Stimulated activated CD8-positive, alpha-beta memory T cell treated with anti-CD3 and anti-CD28 coated beads, Interleukin-12 subunit alpha, Interleukin-12 subunit beta, amount 100 ng/mL, for 1 hour (primary cell): ENCODE measurements around the gene CAMLG.
A peak's percentile ranks its signal among the peaks of the same experiment; 100 is the strongest.
"Not testable (repeated sequence)": the region's sequence is repeated elsewhere in the genome, so short reads cannot be mapped to it uniquely, and the experiment has no call there.

ENCODE experiments used
- DNase-seq: peaks from one replicate; pipeline ENCODE4 v3.0.0-alpha.2; 2020; ENCODE audit warnings: low read depth

Gene CAMLG

DNA sequence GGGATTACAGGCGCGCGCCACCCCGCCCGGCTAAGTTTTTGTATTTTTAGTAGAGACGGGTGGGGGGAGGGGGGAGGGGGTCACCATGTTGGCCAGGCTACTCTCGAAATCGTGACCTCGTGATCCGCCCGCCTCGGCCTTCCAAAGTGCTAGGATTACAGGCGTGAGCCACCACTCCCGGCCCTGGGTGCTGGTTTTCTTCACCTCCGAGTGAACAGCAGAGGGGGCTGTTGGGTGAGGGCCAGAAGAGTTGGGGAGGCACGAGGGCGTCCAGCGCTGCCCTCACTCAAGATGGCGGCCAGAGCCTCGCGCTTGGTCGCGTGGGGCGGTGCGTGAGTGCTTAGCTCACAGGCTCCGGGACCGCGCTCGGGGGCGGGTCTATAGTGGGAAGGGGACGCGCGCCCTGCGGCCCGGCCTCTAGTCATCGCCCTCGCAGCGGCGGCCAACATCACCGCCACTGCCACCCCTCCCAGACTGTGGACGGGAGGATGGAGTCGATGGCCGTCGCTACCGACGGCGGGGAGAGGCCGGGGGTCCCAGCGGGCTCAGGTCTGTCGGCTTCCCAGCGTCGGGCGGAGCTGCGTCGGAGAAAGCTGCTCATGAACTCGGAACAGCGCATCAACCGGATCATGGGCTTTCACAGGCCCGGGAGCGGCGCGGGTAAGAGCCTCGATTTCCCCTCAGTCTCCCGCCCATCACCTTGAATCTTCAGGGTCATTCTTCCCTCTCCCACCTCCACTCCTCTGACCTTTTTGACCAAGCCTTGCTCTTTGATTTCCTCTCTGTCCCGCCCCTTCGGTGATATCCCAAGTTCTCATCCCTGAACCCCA is at the start of gene CAMLG:
Gene CAMLG, plus strand, starts transcription at position 416 of the 830 bp plus-strand sequence. Its CDS starts 73 bp downstream, at position 489.
- peak; percentile 96 for DNase-seq

DNA sequence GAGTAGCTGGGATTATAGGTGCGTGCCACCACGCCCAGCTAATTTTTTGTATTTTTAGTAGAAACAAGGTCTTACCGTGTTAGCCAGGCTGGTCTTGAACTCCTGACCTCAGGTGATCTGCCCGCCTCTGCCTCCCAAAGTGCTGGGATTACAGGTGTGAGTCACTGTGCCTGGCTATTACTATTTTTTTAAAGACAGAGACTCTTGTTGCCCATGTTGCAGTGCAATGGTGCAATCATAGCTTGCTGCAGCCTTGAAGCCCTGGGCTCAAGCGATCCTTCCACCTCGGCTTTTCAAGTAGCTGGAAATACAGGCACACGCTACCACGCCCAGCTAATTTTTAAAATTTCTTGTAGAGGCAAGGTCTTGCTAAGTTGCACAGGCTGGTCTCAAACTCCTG is 48.2 kb upstream of the CAMLG start:
- not testable (repeated sequence) for DNase-seq

DNA sequence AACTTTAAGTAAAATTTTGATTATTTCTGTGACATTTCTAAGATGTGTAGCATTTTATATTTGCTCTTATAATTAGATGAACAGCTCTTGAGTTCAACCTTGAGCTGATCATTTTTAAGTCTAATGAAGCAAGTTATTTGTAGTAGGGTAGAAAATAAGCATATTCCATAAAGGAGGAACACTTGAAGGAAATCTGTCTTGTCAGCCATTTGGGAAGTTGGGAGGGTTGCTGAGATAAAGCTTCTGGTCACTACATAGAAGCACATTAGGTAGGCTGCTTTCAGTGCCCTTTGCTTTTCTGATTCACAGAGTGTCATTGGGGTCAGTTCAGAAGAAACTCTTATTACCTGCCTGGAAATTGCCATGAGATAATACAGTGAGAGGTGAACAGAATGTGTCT is 45.6 kb upstream of the CAMLG start:
- DNase-seq = no peak

DNA sequence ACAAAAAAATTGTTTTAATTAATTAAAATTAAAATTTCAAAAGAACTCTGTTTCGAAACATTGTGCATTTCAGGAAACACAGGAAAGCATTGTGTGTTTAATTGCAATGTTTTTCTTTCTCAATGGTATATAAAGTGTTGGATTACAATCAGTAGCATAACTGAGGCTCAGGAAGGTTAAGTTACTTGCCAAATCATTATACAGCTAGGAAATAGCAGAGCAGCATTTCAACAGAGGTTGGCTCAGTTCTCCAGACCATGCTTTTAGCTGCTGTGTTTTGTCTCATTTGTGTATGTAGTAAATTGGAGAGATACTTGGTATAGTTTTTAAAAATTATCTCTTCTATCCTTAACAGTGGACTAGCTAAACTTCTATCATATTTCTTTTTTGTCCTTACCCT is 30.0 kb upstream of the CAMLG start:
- no peak for DNase-seq

- DNase-seq = no peak
Measured at GRCh38 chr5:134714120-134714519, 24.2 kb upstream of the CAMLG start.

DNA sequence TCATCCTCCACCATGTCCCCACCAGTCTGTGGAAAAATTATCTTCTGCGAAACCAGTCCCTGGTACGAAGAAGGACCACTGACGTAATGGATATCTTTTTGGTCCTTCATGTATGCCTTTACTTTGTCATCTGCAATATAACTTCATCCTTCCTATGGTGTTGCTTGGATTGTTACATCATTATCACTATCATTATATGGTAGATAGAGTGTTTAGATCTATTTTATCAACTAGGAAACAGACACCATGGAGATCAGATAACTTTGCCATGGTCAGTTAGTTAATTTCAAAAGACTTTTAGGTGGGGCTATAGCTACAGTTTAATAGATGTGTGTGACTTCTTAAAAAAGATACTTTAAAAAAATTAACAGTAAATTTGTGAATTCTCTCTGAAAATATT is 23.8 kb upstream of the CAMLG start:
- no peak for DNase-seq

DNA sequence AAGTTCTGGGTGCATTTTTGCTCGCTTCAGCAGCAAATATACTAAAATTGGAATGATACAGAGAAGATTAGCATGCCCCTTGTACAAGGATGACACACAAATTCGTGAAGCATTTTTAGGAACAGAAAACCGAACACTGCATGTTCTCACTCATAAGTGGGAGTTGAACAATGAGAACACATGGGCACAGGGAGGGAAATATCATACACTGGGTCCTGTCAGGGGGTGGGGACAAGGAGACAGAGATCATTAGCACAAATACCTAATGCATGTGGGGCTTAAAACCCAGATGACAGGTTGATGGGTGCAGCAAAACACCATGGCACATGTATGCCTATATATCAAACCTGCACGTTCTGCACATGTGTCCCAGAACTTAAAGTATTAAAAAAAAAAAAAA is 22.9 kb upstream of the CAMLG start:
- not testable (repeated sequence) for DNase-seq

DNA sequence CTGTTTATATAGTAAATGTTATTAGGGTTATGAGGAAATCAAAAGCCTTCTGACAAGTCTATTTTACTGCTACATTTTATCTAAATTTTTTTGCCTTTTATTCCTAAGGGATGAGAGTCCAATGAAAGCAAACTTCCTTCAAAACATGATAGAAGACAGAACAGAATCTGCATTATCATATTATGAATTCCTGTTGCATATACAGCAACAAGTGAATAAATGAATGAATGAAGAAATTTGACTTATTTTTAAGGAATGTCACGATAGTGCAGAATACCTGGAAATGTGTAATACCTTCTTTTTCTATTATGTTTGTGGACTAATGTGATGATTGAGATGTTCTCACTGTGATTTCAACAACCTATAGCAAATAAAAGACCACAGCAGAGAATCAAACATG is 13.5 kb upstream of the CAMLG start:
- no peak for DNase-seq

DNA sequence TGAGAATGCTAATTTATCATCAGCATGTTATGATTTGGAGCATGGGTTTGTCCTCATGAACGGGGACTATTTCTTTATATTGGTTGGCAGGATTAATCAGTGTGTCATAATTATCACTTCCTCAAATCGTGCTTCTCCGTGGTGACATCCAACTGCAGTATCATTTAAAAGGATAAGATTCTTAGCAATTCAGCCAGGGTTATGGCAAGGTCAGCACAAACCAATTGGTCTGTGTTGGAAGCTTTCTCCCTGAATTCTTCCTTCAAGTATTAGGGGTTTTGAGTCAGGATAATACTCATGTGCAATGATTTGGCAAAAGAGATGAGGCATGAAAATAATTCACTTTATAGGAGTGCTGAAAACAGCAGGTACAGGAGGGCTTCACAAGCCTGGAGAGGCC is 5.5 kb upstream of the CAMLG start:
- DNase-seq = no peak

- no peak for DNase-seq
Measured at GRCh38 chr5:134735243-134735642, 3.1 kb upstream of the CAMLG start.

DNA sequence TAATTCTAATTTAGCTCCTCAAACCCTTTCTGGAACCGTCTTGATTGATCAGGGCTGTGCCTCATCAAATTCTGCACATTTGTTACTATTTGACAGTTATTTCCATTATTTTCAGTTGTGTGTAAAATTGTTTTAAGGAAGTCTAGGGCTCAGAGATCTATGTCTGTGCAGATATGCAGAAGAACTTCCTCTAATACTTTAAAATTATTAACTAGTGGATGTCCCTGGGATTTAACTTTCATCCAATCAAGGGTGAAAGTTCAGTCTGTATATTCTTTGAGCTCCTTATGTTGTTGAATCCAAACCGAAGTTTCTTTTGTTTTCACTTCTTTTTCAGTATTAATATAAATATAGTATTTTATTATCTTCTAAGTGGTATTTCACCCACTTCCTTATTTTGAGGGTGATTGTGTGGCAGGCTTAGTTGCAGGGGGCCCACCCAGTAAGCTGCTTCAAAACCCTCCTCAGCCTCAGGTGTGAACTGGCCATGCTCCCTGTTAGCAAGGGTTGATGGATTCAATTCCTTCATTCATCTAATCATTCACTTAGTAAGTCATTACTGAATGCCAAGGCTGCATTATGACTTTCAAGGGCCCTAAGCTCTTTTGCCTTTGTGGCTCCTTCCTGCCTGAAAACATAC is 2.1 kb upstream of the CAMLG start:
- DNase-seq = no peak

GRCh38 chr5:134738963-134739661 is 764 bp downstream of the CAMLG start:
- no peak for DNase-seq

DNA sequence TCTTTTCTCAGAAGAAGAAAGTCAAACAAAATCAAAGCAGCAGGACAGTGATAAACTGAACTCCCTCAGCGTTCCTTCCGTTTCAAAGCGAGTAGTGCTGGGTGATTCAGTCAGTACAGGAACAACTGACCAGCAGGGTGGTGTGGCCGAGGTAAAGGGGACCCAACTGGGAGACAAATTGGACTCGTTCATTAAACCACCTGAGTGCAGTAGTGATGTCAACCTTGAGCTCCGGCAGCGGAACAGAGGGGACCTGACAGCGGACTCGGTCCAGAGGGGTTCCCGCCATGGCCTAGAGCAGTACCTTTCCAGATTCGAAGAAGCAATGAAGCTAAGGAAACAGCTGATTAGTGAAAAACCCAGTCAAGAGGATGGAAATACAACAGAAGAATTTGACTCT is 2.7 kb downstream of the CAMLG start:
- no peak for DNase-seq

DNA sequence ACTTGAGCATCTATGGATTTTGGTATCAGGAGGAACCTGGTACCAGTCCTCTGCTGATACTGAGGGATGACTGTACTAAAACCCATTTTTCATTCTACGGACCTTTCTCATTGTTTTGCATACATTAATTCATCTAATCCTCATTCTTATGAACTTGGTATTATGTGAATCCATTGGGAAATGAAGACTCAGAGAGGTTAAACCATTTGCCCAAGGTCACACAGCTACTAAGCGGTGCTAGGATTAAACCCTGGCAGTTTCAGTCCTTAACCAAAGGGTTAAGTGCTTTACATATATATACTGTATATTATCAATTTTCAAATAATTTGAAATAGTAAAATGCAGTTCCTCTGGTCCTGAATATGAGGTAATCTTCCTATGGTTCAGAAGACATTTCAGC is 3.8 kb downstream of the CAMLG start:
- DNase-seq = no peak

DNA sequence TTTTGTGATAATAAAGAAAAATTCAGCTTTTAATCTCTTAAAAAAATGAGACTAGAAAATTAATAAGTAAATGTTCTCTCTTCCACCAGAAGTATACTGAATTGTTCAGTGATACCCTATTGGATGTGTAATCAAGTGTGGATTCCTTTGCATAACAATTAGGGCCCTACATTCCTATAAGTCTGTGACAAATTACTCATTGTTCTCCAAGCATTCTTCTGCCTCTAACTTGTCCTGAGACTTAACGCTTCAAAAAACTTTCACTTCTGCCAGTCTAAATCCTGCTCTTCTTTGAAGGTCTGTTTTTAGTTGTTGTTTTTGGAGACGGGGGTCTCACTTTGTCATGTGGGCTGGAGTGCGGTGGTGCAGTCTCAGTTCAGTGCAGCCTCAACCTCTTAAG is 11.1 kb downstream of the CAMLG start:
- DNase-seq = no peak

GRCh38 chr5:134758176-134758503 is 19.8 kb downstream of the CAMLG start:
- DNase-seq = no peak

- peak; percentile 88 for DNase-seq
Measured at GRCh38 chr5:134758504-134759341, 20.4 kb downstream of the CAMLG start, which contains the start of gene DDX46. TSS of gene DDX46 (plus strand) at chr5:134758779. CDS start at chr5:134758939, 160 bp downstream.

DNA sequence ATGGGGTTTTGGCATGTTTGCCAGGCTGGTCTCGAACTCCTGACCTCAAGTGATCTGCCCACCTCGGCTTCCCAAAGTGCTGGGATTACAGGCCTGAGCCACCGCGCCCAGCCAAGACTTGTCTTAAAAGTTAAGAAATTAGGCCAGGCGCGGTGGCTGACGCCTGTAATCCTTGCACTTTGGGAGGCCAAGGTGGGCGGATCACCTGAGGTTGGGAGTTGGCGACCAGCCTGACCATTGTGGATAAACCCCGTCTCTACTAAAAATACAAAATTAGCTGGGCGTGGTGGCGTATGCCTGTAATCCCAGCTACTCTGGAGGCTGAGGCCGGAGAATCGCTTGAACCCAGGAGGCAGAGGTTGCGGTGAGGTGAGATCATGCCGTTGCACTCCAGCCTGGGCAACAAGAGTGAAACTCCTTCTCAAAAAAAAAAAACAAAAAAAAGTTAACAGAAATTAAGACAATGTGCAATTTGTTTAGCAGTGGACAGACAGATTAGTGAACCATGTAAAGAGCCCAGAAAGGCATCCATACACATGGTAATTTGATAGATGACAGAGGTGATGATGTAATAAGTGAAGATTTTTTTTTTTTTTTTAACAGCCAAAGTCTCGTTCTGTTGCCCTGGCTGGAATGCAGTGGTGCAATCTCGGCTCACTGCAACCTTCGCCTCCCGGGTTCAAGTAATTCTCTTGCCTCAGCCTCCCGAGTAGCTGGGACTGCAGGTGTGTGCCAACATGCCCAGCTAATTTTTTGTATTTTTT is 29.4 kb downstream of the CAMLG start:
- DNase-seq = not testable (repeated sequence)

- DNase-seq = no peak
Measured at GRCh38 chr5:134769206-134769605, 30.9 kb downstream of the CAMLG start.

DNA sequence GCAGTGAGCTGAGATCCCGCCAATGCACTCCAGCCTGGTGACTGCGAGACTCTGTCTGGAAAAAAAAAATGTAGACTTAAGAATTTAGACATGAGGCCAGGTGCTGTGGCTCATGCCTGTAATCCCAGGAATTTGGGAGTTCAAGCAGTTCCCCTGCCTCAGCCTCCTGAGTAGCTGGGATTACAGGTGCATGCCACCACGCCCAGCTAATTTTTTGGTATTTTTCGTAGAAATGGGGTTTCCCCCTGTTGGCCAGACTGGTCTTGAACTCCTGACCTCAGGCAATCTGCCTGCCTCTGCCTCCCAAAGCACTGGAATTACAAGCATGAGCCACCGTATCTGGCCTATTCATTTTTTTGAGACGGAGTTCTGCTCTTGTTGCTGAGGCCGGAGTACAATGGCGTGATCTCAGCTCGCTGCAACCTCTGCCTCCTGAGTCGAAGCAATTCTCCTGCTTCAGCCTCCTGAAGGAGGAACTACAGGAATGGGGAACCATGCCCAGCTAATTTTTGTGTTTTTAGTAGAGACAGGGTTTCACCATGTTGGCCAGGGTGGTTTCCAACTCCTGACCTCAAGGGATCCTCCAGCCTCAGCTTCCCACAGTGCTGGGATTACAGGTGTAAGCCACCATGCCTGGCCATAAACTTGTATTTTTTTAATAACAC is 34.2 kb downstream of the CAMLG start:
- DNase-seq = no peak

DNA sequence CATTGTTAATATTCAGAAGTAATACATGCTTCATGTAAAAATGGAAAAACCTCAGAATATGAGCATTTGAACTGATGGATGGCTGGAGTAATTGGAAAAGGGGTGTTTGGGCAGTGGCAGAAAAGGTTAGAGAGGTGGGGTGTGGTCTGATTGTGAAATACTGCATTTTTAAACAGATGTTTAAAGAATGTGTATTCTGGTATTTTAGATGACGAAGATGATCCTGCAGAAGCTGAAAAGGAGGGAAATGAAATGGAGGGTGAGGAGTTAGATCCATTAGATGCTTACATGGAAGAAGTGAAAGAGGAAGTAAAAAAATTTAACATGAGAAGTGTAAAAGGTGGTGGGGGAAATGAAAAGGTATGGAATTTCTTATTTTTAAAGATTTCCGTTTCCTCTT is 39.0 kb downstream of the CAMLG start:
- no peak for DNase-seq
